Stomach (tissue), 9 donors: ENCODE results near the gene ATP8A2. TPM values are rescaled to one million over a fixed set of nuclear protein-coding genes. Genes with fewer than 3 reads are reported as not detected.

Source experiments
- DNase-seq, 2 donors: peaks; one replicate each; pipeline versions ENCODE4 v3.0.0 to v3.0.0-alpha.2; 2013 to 2019
- H3K27ac ChIP-seq, 5 donors: fragments of 200-600 bp in 4 of 5; sonication (generic) in 4 of 5; one replicate each; pipeline ENCODE4 v1.5.1; 2013 to 2019; ENCODE audit warnings: mild to moderate bottlenecking in 1 of 5, moderate library complexity in 1 of 5
- H3K27me3 ChIP-seq, 3 donors: fragments of 200-600 bp; sonication (generic); one replicate each; pipeline ENCODE4 v1.5.1; 2017 to 2019; ENCODE audit warnings: mixed run types in 1 of 3
- H3K36me3 ChIP-seq, 4 donors: fragments of 200-600 bp; sonication (generic); 1 replicate in 3 of 4; 2 replicates in 1 of 4; pipeline ENCODE4 v1.5.1; 2016 to 2019
- H3K4me1 ChIP-seq, 4 donors: fragments of 200-600 bp; sonication (generic); one replicate each; pipeline ENCODE4 v1.5.1; 2016 to 2019
- H3K4me3 ChIP-seq, 4 donors: fragments of 200-600 bp; sonication (generic) in 3 of 4; one replicate each; pipeline ENCODE4 v1.5.1; 2016 to 2019; ENCODE audit warnings: mild to moderate bottlenecking in 1 of 4
- H3K9me3 ChIP-seq, 4 donors: fragments of 200-600 bp; sonication (generic); one replicate each; pipeline ENCODE4 v1.5.1; 2016 to 2019
- CTCF ChIP-seq, 7 experiments: fragments of 450-650 bp in 4 of 7; fragments of 200-600 bp in 3 of 7; sonication (generic) in 3 of 7; IDR thresholded peaks; one replicate each; pipeline ENCODE4 v1.5.1; 2016 to 2019; ENCODE audit warnings: antibody characterized with exemption in 7 of 7, control low read depth in 2 of 7, mild to moderate bottlenecking in 1 of 7
- EP300 ChIP-seq: sonication (generic); formaldehyde crosslinking; IDR thresholded peaks from one replicate; pipeline ENCODE4 v1.6.1; 2017; ENCODE audit warnings: antibody characterized with exemption
- POLR2A ChIP-seq, 4 donors: fragments of 450-650 bp; IDR thresholded peaks; one replicate each; pipeline ENCODE4 v1.6.1; 2016; ENCODE audit warnings: antibody characterized with exemption in 4 of 4, control low read depth in 2 of 4, mild to moderate bottlenecking in 1 of 4, moderate library complexity in 1 of 4
- POLR2AphosphoS5 ChIP-seq, 3 donors: sonication (generic); formaldehyde crosslinking; IDR thresholded peaks; one replicate each; pipeline ENCODE4 v1.6.1; 2016; ENCODE audit warnings: antibody characterized with exemption in 3 of 3
- WGBS, 5 donors: extraction: QIAGEN DNeasy Blood & Tissue Kit in 3 of 5; methylation state at CpG; one replicate each; pipeline versions ENCODE4 v1.1.5 to v1.1.7; 2013 to 2018; 5-methylcytosine and 5-hydroxymethylcytosine counted together
- intact Hi-C: fragments of 100-400 bp; cut with DNase I; formaldehyde crosslinking; loops from one replicate; pipeline ENCODE4 v1.15.1; 2023; ENCODE audit warnings: low total_unique reads
- polyA plus RNA-seq, 3 donors: library from polyadenylated mRNA; stranded (reverse); fragments of 200-250 nt; gene quantifications; one replicate each; pipeline ENCODE4 v1.2.3, GENCODE V29; 2013
- total RNA-seq, 5 donors: library from RNA; depleted of rRNA; stranded (reverse); fragments of >200 nt; gene quantifications; one replicate each; pipeline versions ENCODE4 v1.1.0 to v1.2.3, GENCODE V29; 2014 to 2016
- donor health status: healthy with polysubstance abuse.
- donor health status: Bipolar disorder and iron deficiency.
- donor health status: healthy.

ATP8A2 gene
- total and polyA plus RNA-seq, 8 donors = 0.12 to 3.5 (median 0.20) TPM; not detected in 3

- H3K4me3 ChIP-seq = no peak overlapping the region
- no peak for DNase-seq
- TF ChIP-seq EP300 (no peak), POLR2AphosphoS5 (IDR thresholded peaks at IDR 0.05) (no peak), POLR2A (IDR thresholded peaks at IDR 0.05) (no peak), CTCF (IDR thresholded peaks at IDR 0.05) (no peak)
- intact Hi-C loops = no loop called here
- peaks cover 0 to 6% (median 1%) of the 10 kb centered on the region in 4 donors for H3K4me1 ChIP-seq
- no peaks in the 10 kb centered on the region for H3K36me3 ChIP-seq
- no peaks in the 10 kb centered on the region for H3K27me3 ChIP-seq
- WGBS, 5 donors = 87 to 94% (median 90%) methylated on average over 4 of the region's 4 CpGs
- no peaks in the 10 kb centered on the region for H3K9me3 ChIP-seq
- H3K27ac ChIP-seq = no peak overlapping the region
Observed at GRCh38 chr13:25846222-25846984, 474.6 kb downstream of the ATP8A2 start.

- peak in 1 of 2 donors; percentile 21 for DNase-seq
- no peak overlapping the region for H3K4me3 ChIP-seq
- H3K9me3 ChIP-seq = no peaks in the 10 kb centered on the region
- 66 to 82% (median 75%) methylated on average over 5 of the region's 5 CpGs for WGBS, 5 donors
- no peaks in the 10 kb centered on the region for H3K27me3 ChIP-seq
- H3K4me1 ChIP-seq = peaks cover 0 to 6% (median 1%) of the 10 kb centered on the region in 4 donors
- no peaks in the 10 kb centered on the region for H3K36me3 ChIP-seq
- TF ChIP-seq POLR2AphosphoS5 (IDR thresholded peaks at IDR 0.05) (no peak), POLR2A (IDR thresholded peaks at IDR 0.05) (no peak), CTCF (IDR thresholded peaks at IDR 0.05) (no peak), EP300 (no peak)
- intact Hi-C loops = no loop called here
- H3K27ac ChIP-seq = peak overlapping the region in 1 of 5 donors; percentile 7
Observed at GRCh38 chr13:25847145-25847544, 475.4 kb downstream of the ATP8A2 start.

- peak overlapping the region in 1 of 5 donors; percentile 7 for H3K27ac ChIP-seq
- TF ChIP-seq CTCF (IDR thresholded peaks at IDR 0.05) (no peak), EP300 (no peak), POLR2AphosphoS5 (IDR thresholded peaks at IDR 0.05) (no peak), POLR2A (IDR thresholded peaks at IDR 0.05) (no peak)
- peak in 1 of 2 donors; percentile 41 for DNase-seq
- peaks cover 0 to 6% (median 1%) of the 10 kb centered on the region in 4 donors for H3K4me1 ChIP-seq
- 66 to 83% (median 72%) methylated on average over 11 of the region's 11 CpGs for WGBS, 5 donors
- H3K27me3 ChIP-seq = no peaks in the 10 kb centered on the region
- H3K36me3 ChIP-seq = no peaks in the 10 kb centered on the region
- intact Hi-C loops = no loop called here
- no peaks in the 10 kb centered on the region for H3K9me3 ChIP-seq
- no peak overlapping the region for H3K4me3 ChIP-seq
Observed at GRCh38 chr13:25847635-25848626, 476.2 kb downstream of the ATP8A2 start.
